Measurements from ENCODE around the gene NT5C2.
A peak's percentile ranks its signal among the peaks of the same experiment; 100 is the strongest.
"Not testable (repeated sequence)": the region's sequence is repeated elsewhere in the genome, so short reads cannot be mapped to it uniquely, and the experiment has no call there.

Gene NT5C2

GRCh38 chr10:103130910-103131309, 62.2 kb downstream of the NT5C2 start:
- H3K4me3 ChIP-seq (ENCODE audit: low read depth, low read length), result no peak overlapping the region
- TF ChIP-seq CTCF (IDR thresholded peaks at IDR 0.05; ENCODE audit: low read depth, low read length, missing control alignments), result no peak
- no peak overlapping the region for H3K27ac ChIP-seq
- in situ Hi-C loops (cut with HindIII; ENCODE audit: low pct_ligation_motif_present, low sequenced_read_pairs), result no loop called here
- H3K36me3 ChIP-seq (replicated peaks), result no peaks in the 10 kb centered on the region
- DNase-seq, result no peak
- no peaks in the 10 kb centered on the region for H3K27me3 ChIP-seq (replicated peaks)

GRCh38 chr10:103130180-103130579, 62.9 kb downstream of the NT5C2 start:
- in situ Hi-C loops (cut with HindIII; ENCODE audit: low pct_ligation_motif_present, low sequenced_read_pairs); H3K27me3 ChIP-seq (replicated peaks); H3K27ac ChIP-seq; H3K36me3 ChIP-seq (replicated peaks); DNase-seq; H3K4me3 ChIP-seq (ENCODE audit: low read depth, low read length): not testable (repeated sequence)

GRCh38 chr10:103127241-103127640, 65.8 kb downstream of the NT5C2 start:
- H3K36me3 ChIP-seq (replicated peaks), result no peaks in the 10 kb centered on the region
- TF ChIP-seq CTCF (IDR thresholded peaks at IDR 0.05; ENCODE audit: low read depth, low read length, missing control alignments), result no peak
- no peak overlapping the region for H3K4me3 ChIP-seq (ENCODE audit: low read depth, low read length)
- DNase-seq, result no peak
- no peaks in the 10 kb centered on the region for H3K27me3 ChIP-seq (replicated peaks)
- H3K27ac ChIP-seq, result no peak overlapping the region
- in situ Hi-C loops (cut with HindIII; ENCODE audit: low pct_ligation_motif_present, low sequenced_read_pairs), result no loop called here

- in situ Hi-C loops (cut with HindIII; ENCODE audit: low pct_ligation_motif_present, low sequenced_read_pairs), result no loop called here
- H3K27ac ChIP-seq, result no peak overlapping the region
- H3K27me3 ChIP-seq (replicated peaks), result no peaks in the 10 kb centered on the region
- no peak overlapping the region for H3K4me3 ChIP-seq (ENCODE audit: low read depth, low read length)
- no peak for TF ChIP-seq CTCF (IDR thresholded peaks at IDR 0.05; ENCODE audit: low read depth, low read length, missing control alignments)
- DNase-seq, result peak; percentile 38
- no peaks in the 10 kb centered on the region for H3K36me3 ChIP-seq (replicated peaks)
These were observed 67.5 kb downstream of the NT5C2 start for GRCh38 chr10:103125323-103126267.

GRCh38 chr10:103124420-103125096, 68.5 kb downstream of the NT5C2 start:
- no peak for TF ChIP-seq CTCF (IDR thresholded peaks at IDR 0.05; ENCODE audit: low read depth, low read length, missing control alignments)
- Histone ChIP-seq H3K36me3 (replicated peaks) (no peaks in the 10 kb centered on the region), H3K4me3 (ENCODE audit: low read depth, low read length) (no peak overlapping the region), H3K27ac (no peak overlapping the region), H3K27me3 (replicated peaks) (no peaks in the 10 kb centered on the region)
- no peak for DNase-seq
- in situ Hi-C loops (cut with HindIII; ENCODE audit: low pct_ligation_motif_present, low sequenced_read_pairs), result no loop called here

GRCh38 chr10:103123282-103124024, 69.6 kb downstream of the NT5C2 start:
- in situ Hi-C loops (cut with HindIII; ENCODE audit: low pct_ligation_motif_present, low sequenced_read_pairs), result no loop called here
- TF ChIP-seq CTCF (IDR thresholded peaks at IDR 0.05; ENCODE audit: low read depth, low read length, missing control alignments), result no peak
- Histone ChIP-seq H3K27me3 (replicated peaks) (no peaks in the 10 kb centered on the region), H3K36me3 (replicated peaks) (no peaks in the 10 kb centered on the region), H3K27ac (no peak overlapping the region), H3K4me3 (ENCODE audit: low read depth, low read length) (no peak overlapping the region)
- DNase-seq, result no peak
